Muscle of leg (tissue), 16 donors: ENCODE results near the gene POTEH. TPM values are rescaled to one million over a fixed set of nuclear protein-coding genes. Genes with fewer than 3 reads are reported as not detected.
"Not testable (repeated sequence)": the region's sequence is repeated elsewhere in the genome, so short reads cannot be mapped to it uniquely, and the experiment has no call there.

Source experiments
- DNase-seq: peaks from one replicate; pipeline ENCODE4 v3.0.0; 2013
- H3K27ac ChIP-seq: one replicate; pipeline ENCODE4 v1.5.1; 2013; ENCODE audit warnings: mild to moderate bottlenecking, low read length, control low read depth
- H3K27me3 ChIP-seq: one replicate; pipeline ENCODE4 v1.6.1; 2013; ENCODE audit warnings: low read length; ENCODE audit not compliant: control insufficient read depth, insufficient read depth
- H3K36me3 ChIP-seq: one replicate; pipeline ENCODE4 v1.6.1; 2013; ENCODE audit warnings: low read length; ENCODE audit not compliant: control insufficient read depth, insufficient read depth
- H3K4me1 ChIP-seq: one replicate; pipeline ENCODE4 v1.6.1; 2013; ENCODE audit warnings: low read length; ENCODE audit not compliant: control insufficient read depth, insufficient read depth
- H3K4me3 ChIP-seq: one replicate; pipeline ENCODE4 v1.5.1; 2013; ENCODE audit warnings: low read length, control low read depth
- H3K9me3 ChIP-seq: replicated peaks from 2 replicates; pipeline ENCODE4 v1.6.1; 2013; ENCODE audit warnings: low read depth, low read length; ENCODE audit not compliant: control insufficient read depth
- WGBS: methylation state at CpG from one replicate; pipeline ENCODE4 v1.1.5; 2013; ENCODE audit warnings: missing lambda C conversion rate; ENCODE audit not compliant: insufficient coverage; 5-methylcytosine and 5-hydroxymethylcytosine counted together
- long read RNA-seq, 11 donors: transcript quantifications; one replicate each; lab custom pipeline, GENCODE V29; 2026
- polyA plus RNA-seq, 8 donors: library from polyadenylated mRNA; unstranded; fragments of 120-200 nt; gene quantifications; one replicate each; pipeline versions ENCODE4 v1.2.1 to v1.2.3, GENCODE V29; 2013; ENCODE audit warnings: inconsistent platforms in 1 of 8, low replicate concordance in 1 of 8; ENCODE audit not compliant: insufficient read length in 8 of 8, insufficient read depth in 1 of 8
- total RNA-seq: library from RNA; stranded (reverse); fragments of 120-200 nt; gene quantifications from one replicate; pipeline ENCODE4 v1.2.4, GENCODE V29; 2013

POTEH gene
- total RNA-seq (not detected), polyA plus RNA-seq (under 1 TPM in 1 of 8 donors, not detected in 7; 0.74 TPM)
- long read RNA-seq, donor 1 = 0 reads
- long read RNA-seq, donor 2 = 0 reads
- long read RNA-seq, donor 3 = 0 reads
- long read RNA-seq, donor 4 = 0 reads
- long read RNA-seq, donor 5 = 0 reads
- long read RNA-seq, donor 6 = 0 reads
- long read RNA-seq, donor 7 = 0 reads
- long read RNA-seq, donor 8 = 0 reads
- long read RNA-seq, donor 9 = 0 reads
- long read RNA-seq, donor 10 = 0 reads
- long read RNA-seq, donor 11 = 0 reads

- DNase-seq = not testable (repeated sequence)
- WGBS = no CpG with 5 or more reads among the region's 11 CpGs
Observed at GRCh38 chr22:15689749-15690125, at the start of gene POTEH. POTEH (plus strand) TSS chr22:15690026; CDS start chr22:15690078, 52 bp downstream.

GRCh38 chr22:15642288-15642861 is 47.5 kb upstream of the POTEH start:
- H3K27ac ChIP-seq, H3K27me3 ChIP-seq, DNase-seq, H3K9me3 ChIP-seq, H3K4me3 ChIP-seq, H3K4me1 ChIP-seq, H3K36me3 ChIP-seq: not testable (repeated sequence)
- no CpG with 5 or more reads among the region's 19 CpGs for WGBS

More at GRCh38 chr22:15689749-15690125, at the start of gene POTEH:
- H3K9me3 ChIP-seq, H3K27ac ChIP-seq, H3K4me1 ChIP-seq, H3K36me3 ChIP-seq, H3K4me3 ChIP-seq, H3K27me3 ChIP-seq: not testable (repeated sequence)

GRCh38 chr22:15651954-15652353 is 37.9 kb upstream of the POTEH start:
- not testable (repeated sequence) for H3K36me3 ChIP-seq, H3K27me3 ChIP-seq, H3K9me3 ChIP-seq, DNase-seq, H3K4me1 ChIP-seq, H3K4me3 ChIP-seq, H3K27ac ChIP-seq
- no CpG with 5 or more reads among the region's 7 CpGs for WGBS

GRCh38 chr22:15652738-15653137 is 37.1 kb upstream of the POTEH start:
- H3K4me1 ChIP-seq, H3K27me3 ChIP-seq, H3K27ac ChIP-seq, H3K36me3 ChIP-seq, H3K9me3 ChIP-seq, DNase-seq, H3K4me3 ChIP-seq: not testable (repeated sequence)
- WGBS = no CpG with 5 or more reads among the region's 6 CpGs

GRCh38 chr22:15653241-15653640 is 36.6 kb upstream of the POTEH start:
- not testable (repeated sequence) for H3K4me3 ChIP-seq, H3K9me3 ChIP-seq, H3K27me3 ChIP-seq, DNase-seq, H3K4me1 ChIP-seq, H3K27ac ChIP-seq, H3K36me3 ChIP-seq
- no CpG with 5 or more reads among the region's 2 CpGs for WGBS

- H3K9me3 ChIP-seq, H3K4me1 ChIP-seq, H3K36me3 ChIP-seq, H3K27ac ChIP-seq, H3K27me3 ChIP-seq, DNase-seq, H3K4me3 ChIP-seq: not testable (repeated sequence)
- WGBS = no CpG with 5 or more reads among the region's 2 CpGs
Observed at GRCh38 chr22:15661102-15661501, 28.7 kb upstream of the POTEH start.

- H3K27ac ChIP-seq, DNase-seq, H3K4me1 ChIP-seq, H3K36me3 ChIP-seq, H3K4me3 ChIP-seq, H3K9me3 ChIP-seq, H3K27me3 ChIP-seq: not testable (repeated sequence)
- WGBS = no CpG with 5 or more reads among the region's 3 CpGs
Observed at GRCh38 chr22:15664682-15665081, 25.1 kb upstream of the POTEH start.

- DNase-seq, H3K4me1 ChIP-seq, H3K4me3 ChIP-seq, H3K9me3 ChIP-seq, H3K36me3 ChIP-seq, H3K27me3 ChIP-seq, H3K27ac ChIP-seq: not testable (repeated sequence)
- no CpG with 5 or more reads among the region's 5 CpGs for WGBS
Observed at GRCh38 chr22:15665478-15665877, 24.3 kb upstream of the POTEH start.

- H3K9me3 ChIP-seq, H3K4me1 ChIP-seq, H3K27me3 ChIP-seq, H3K36me3 ChIP-seq, H3K27ac ChIP-seq, DNase-seq, H3K4me3 ChIP-seq: not testable (repeated sequence)
- WGBS = no CpG with 5 or more reads among the region's 12 CpGs
Observed at GRCh38 chr22:15669430-15669829, 20.4 kb upstream of the POTEH start.

GRCh38 chr22:15679702-15680101 is 10.1 kb upstream of the POTEH start:
- not testable (repeated sequence) for H3K27me3 ChIP-seq

GRCh38 chr22:15684115-15684514 is 5.7 kb upstream of the POTEH start:
- not testable (repeated sequence) for H3K27ac ChIP-seq, H3K9me3 ChIP-seq, H3K36me3 ChIP-seq, DNase-seq, H3K4me3 ChIP-seq, H3K4me1 ChIP-seq, H3K27me3 ChIP-seq
- WGBS = no CpG with 5 or more reads among the region's 3 CpGs

More at GRCh38 chr22:15679702-15680101, 10.1 kb upstream of the POTEH start:
- H3K27ac ChIP-seq, H3K4me1 ChIP-seq, H3K9me3 ChIP-seq, H3K36me3 ChIP-seq, DNase-seq, H3K4me3 ChIP-seq: not testable (repeated sequence)
- no CpG with 5 or more reads among the region's 8 CpGs for WGBS
